H54 (cell line): ENCODE measurements around the gene TAS2R19.
"Not testable (repeated sequence)": the region's sequence is repeated elsewhere in the genome, so short reads cannot be mapped to it uniquely, and the experiment has no call there.

Experiments
- DNase-seq: peaks from one replicate; pipeline ENCODE4 v3.0.0; 2011; ENCODE audit warnings: low spot score, mixed read lengths; ENCODE audit not compliant: insufficient read length
- FAIRE-seq: peaks from 3 replicates; lab custom pipeline; 2011; peaks lifted over from hg19 to GRCh38; lab: Jason Lieb, UNC
- POLR2A ChIP-seq: IDR thresholded peaks from 2 replicates; pipeline ENCODE4 v1.6.1; 2011; ENCODE audit warnings: low read depth, mild to moderate bottlenecking, low read length

The TAS2R19 gene

GRCh38 chr12:11022520-11022919, at the start of gene TAS2R19:
Gene TAS2R19, minus strand, starts transcription at chr12:11022620. Its CDS starts 49 bp downstream, at chr12:11022571.
- peak; percentile 62 for FAIRE-seq

GRCh38 chr12:11071414-11071813, 49.0 kb upstream of the TAS2R19 start:
- DNase-seq (no peak), FAIRE-seq (no peak)
- no peak for TF ChIP-seq POLR2A

More at GRCh38 chr12:11022520-11022919, at the start of gene TAS2R19:
- no peak for TF ChIP-seq POLR2A
- DNase-seq, result no peak

GRCh38 chr12:11070999-11071398, 48.6 kb upstream of the TAS2R19 start:
- no peak for DNase-seq
- TF ChIP-seq POLR2A, result no peak
- no peak for FAIRE-seq

- no peak for FAIRE-seq
These were observed 47.5 kb upstream of the TAS2R19 start for GRCh38 chr12:11069854-11070365.

GRCh38 chr12:11067514-11067913, 45.1 kb upstream of the TAS2R19 start:
- FAIRE-seq, result no peak
- TF ChIP-seq POLR2A, result no peak
- no peak for DNase-seq

More at GRCh38 chr12:11069854-11070365, 47.5 kb upstream of the TAS2R19 start:
- DNase-seq, result no peak
- no peak for TF ChIP-seq POLR2A

GRCh38 chr12:11062194-11062593, 39.8 kb upstream of the TAS2R19 start, which contains the start of gene TAS2R46:
Gene TAS2R46, minus strand, starts transcription at chr12:11062294. Its CDS starts 0 bp downstream, at chr12:11062294.
- peak; percentile 30 for FAIRE-seq
- not testable (repeated sequence) for DNase-seq

GRCh38 chr12:11059784-11060183, 37.4 kb upstream of the TAS2R19 start:
- TF ChIP-seq POLR2A, result no peak
- FAIRE-seq (peak; percentile 45), DNase-seq (no peak)

GRCh38 chr12:11059041-11059440, 36.6 kb upstream of the TAS2R19 start:
- FAIRE-seq, result peak; percentile 6
- DNase-seq, result no peak
- no peak for TF ChIP-seq POLR2A

GRCh38 chr12:11055306-11055705, 32.9 kb upstream of the TAS2R19 start:
- TF ChIP-seq POLR2A, result no peak
- FAIRE-seq, result peak; percentile 30

GRCh38 chr12:11049806-11050531, 27.5 kb upstream of the TAS2R19 start:
- not testable (repeated sequence) for FAIRE-seq, DNase-seq

More at GRCh38 chr12:11055306-11055705, 32.9 kb upstream of the TAS2R19 start:
- no peak for DNase-seq

- not testable (repeated sequence) for DNase-seq, FAIRE-seq
These were observed 18.9 kb upstream of the TAS2R19 start for GRCh38 chr12:11041366-11041765.

- FAIRE-seq, result peak; percentile 61
- DNase-seq, result no peak
- no peak for TF ChIP-seq POLR2A
These were observed 17.7 kb upstream of the TAS2R19 start for GRCh38 chr12:11040162-11040561.

GRCh38 chr12:11039171-11039570, 16.8 kb upstream of the TAS2R19 start:
- FAIRE-seq, result peak; percentile 36
- DNase-seq, result no peak

GRCh38 chr12:11033959-11034358, 11.5 kb upstream of the TAS2R19 start:
- FAIRE-seq, DNase-seq: not testable (repeated sequence)

More at GRCh38 chr12:11039171-11039570, 16.8 kb upstream of the TAS2R19 start:
- TF ChIP-seq POLR2A, result no peak

GRCh38 chr12:11031307-11031706, 8.9 kb upstream of the TAS2R19 start, which contains the start of gene TAS2R31:
Gene TAS2R31, minus strand, starts transcription at chr12:11031407. Its CDS starts 72 bp downstream, at chr12:11031335.
- TF ChIP-seq POLR2A, result no peak
- no peak for FAIRE-seq
- no peak for DNase-seq
